RPMI7951 (cell line): ENCODE measurements around the gene CDK15. TPM values are rescaled to one million over a fixed set of nuclear protein-coding genes. Genes with fewer than 3 reads are reported as not detected.

Source experiments
- DNase-seq: peaks from one replicate; pipeline ENCODE4 v3.0.0-alpha.2; 2012; ENCODE audit warnings: low read depth
- total RNA-seq: library from RNA; depleted of rRNA; stranded (reverse); fragments of >200 nt; shearing (Covaris generic); gene quantifications from 2 replicates; pipeline ENCODE4 v1.2.3, GENCODE V29; 2014; rRNA removed

CDK15 gene
- total RNA-seq, 1 experiment from 2014 or later: 67.0 TPM

DNA sequence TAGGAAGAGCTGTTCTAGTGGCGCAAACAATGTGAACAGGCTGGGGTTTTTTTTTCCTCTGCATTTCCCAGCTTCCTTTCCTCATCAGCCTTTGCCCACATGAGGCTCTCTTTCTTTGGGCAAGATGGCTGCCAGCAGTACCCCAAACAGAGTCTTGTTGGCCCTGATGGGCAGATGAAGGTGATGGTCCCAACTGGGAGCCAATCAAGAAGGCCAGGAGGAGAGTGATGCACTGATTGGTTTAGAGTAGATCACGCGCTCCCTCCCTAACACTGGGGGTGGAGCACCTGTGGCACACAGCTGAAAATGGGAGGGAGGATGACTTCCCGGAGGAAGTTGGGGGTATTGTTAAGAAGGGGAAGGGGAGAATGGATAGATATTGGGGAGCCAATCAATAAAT, 131.0 kb downstream of the CDK15 start:
- no peak for DNase-seq

DNA sequence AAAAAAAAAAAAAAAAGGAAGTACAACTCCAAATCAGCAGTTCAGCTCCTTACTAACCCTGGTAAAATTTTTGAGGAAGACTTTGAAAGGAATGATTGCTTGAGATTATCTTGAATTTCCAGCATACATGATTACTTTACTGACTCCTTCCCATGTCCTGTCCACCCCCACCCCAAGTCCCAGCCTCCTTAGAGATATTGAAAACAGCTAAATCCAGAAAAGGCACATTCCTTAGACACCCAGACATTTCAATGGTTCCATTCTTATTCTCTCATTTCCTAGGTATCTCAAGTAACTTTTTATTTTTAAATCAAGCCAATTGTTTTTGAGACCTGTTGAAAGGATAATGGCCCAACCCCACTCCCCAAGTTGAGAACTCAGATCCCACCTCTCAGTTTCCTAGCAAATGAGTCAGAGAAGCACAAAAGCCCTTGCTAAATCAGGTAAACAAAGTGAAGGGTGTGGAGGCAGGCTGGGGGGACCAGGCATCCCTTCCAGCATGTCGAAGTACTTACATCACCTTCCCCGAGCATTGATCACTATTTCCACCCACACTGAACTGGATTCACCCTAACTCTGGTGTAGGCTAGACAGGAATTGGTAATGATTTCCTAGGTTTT, 131.9 kb downstream of the CDK15 start:
- DNase-seq: no peak

DNA sequence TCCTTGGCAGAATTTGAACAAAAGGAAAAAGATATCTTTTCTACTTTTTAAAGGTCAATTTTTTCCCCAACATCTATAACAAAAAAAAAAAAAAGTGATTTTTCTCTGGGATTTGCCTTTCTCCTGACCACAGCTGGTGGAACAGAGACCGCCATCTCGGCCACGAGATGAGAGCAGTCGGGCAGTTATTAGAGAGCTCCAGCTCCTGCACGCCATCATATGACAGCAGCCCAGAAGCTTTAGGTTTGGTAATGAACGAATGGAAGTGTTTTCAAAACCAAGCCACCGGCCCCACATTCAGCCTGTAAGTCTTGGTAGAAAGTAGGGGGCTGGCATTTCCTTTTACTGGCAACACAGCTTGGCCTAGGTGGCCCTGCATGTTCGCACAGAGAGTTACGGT, 132.4 kb downstream of the CDK15 start:
- no peak for DNase-seq

DNA sequence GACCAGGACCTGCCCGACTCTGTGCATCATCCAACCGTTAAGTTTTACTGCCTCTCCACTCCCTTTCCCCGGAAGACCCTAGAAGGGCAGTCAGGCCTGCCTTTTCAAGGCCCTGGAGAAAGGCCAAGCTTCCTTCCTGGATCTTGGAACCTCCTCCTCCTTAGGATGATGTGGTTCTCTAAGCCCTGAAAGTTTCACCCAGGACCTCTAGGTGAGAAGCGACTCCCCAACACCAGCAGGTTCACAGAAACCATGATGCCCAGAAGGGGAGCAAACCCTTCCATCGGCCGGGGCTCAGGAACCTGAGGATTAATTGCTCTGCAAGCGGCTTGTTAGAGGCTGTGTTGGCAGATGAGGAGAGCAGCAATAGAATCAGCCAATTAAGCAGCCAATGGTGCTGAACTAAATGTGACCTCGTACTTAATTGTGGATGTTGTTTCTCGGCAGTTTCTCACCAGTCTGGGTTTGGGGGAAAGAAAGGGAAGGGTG, 133.2 kb downstream of the CDK15 start:
- no peak for DNase-seq

DNA sequence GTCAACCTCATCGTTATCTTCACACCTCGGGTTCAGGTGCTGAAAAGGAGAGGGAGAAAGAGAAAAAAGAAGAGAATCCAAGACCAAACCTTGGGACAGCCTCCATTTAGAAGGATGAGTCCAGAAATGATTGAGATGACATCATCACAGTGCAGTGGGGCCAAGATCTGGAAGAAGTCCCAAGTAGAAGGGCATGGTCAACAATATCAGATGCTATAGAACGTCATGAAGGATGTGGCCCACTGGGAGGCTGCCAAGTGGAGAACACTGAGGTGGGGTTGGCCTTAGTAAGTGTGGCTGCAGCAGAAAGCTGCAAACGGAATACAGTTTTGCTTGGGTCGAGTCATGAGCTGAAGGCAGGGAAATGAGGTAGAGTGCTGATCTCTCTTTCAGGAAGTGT, 136.2 kb downstream of the CDK15 start:
- DNase-seq: peak; percentile 19

Other genes starting within 250 kb of the CDK15 start
- gene TMEM237, start 163.0 kb upstream of the CDK15 start, total RNA-seq: 132 and 136 TPM in 2 replicates
- 24.3 and 27.2 TPM in 2 replicates for gene MPP4, start 107.9 kb upstream of the CDK15 start, total RNA-seq
- gene ALS2, start 25.6 kb upstream of the CDK15 start, total RNA-seq: 25.9 and 26.4 TPM in 2 replicates
- 29.4 and 32.4 TPM in 2 replicates for gene FZD7, start 227.3 kb downstream of the CDK15 start, total RNA-seq